HT-29 (cell line): ENCODE data around the gene NRTN. TPM values are rescaled to one million over a fixed set of nuclear protein-coding genes. Genes with fewer than 3 reads are reported as not detected.
"Not testable (repeated sequence)": the region's sequence is repeated elsewhere in the genome, so short reads cannot be mapped to it uniquely, and the experiment has no call there.

ENCODE experiments used
- DNase-seq: peaks from one replicate; pipeline ENCODE4 v3.0.0-alpha.2; 2015; ENCODE audit warnings: low spot score
- total RNA-seq: library from RNA; depleted of rRNA; stranded (reverse); fragments of >200 nt; shearing (Covaris generic); gene quantifications from 2 replicates; pipeline ENCODE4 v1.2.3, GENCODE V29; 2014; rRNA removed

NRTN gene
- total RNA-seq, 1 experiment from 2014 or later = not detected

- no peak for DNase-seq
These were observed 60.9 kb downstream of the NRTN start for GRCh38 chr19:5865772-5866171.

- no peak for DNase-seq
These were observed 62.6 kb downstream of the NRTN start for GRCh38 chr19:5867201-5868136.

- DNase-seq = no peak
These were observed 66.1 kb downstream of the NRTN start for GRCh38 chr19:5870986-5871394.

DNA sequence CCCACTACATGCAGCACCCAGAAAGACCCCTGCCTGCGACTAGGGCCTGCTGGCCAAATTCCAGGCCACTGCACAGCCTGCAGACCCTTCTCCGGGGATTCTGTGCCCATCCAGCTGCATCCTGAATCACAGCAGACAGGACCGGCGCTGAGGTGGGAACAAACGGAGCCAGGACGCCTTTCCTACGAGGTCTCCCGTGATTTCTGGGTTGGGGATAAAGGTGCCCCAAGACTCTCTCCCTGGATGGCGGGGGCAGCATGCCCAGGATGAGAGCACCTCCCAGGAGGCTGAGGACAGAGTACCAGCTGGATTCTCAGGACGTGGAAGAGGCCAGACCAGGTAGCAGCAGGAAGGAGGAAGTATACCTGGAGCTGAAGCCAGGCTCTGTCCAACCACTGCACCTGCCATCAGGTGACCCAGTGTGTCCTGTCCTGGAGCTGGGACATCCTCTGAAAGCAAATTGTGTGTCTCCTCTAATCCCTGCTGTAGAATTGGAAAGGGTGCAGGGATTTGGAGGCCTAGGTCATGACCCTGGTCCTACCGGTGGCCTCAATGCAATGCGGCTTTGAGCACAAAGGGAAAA is 68.8 kb downstream of the NRTN start:
- no peak for DNase-seq

DNA sequence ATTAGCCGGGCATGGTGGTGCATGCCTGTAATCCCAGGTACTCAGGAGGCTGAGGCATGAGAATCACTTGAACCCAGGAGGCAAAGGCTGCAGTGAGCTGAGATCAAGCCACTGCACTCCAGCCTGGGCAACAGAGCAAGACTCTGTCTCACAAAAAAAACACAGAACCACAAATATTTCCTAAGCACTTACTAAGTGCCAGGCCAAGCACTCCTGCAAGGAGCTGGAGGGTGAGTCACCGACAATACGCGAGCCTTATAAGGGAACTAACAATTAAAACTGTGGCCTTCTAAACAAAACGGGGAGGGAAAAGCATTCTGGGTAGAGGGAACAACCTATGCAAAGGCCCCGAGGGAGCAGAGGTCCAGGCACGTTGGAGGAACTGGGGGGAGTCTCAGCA is 69.6 kb downstream of the NRTN start:
- not testable (repeated sequence) for DNase-seq

- DNase-seq = no peak
These were observed 72.6 kb downstream of the NRTN start for GRCh38 chr19:5877427-5877826.

DNA sequence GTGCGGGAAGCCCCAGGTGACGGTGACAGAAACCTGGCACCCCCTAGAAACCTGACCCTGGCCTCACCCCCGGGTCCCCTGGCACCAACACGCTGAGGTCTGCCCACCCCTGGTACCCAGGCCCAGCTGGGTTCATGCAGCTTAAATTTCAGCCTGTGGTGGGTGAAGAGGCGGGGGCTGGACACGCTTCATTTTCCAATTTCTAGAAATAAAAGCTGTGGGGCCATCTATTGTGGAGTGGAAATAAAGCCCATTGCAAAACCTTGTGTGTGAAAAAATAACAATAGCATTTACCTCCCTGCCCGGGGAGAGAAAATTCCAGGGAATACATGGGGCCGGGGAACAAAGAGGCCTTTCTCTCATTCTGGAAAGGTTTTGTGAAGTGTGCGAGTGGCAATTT is 73.0 kb downstream of the NRTN start:
- DNase-seq = no peak

Other genes starting within 250 kb of the NRTN start
- not detected in 2 replicates for gene TINCR, start 237.1 kb upstream of the NRTN start, total RNA-seq
- 37.8 and 38.1 TPM in 2 replicates for gene SAFB2, start 182.3 kb upstream of the NRTN start, total RNA-seq
- gene SAFB, start 182.0 kb upstream of the NRTN start, total RNA-seq = 59.2 and 84.1 TPM in 2 replicates
- 222 and 223 TPM in 2 replicates for gene MICOS13, start 124.6 kb upstream of the NRTN start, total RNA-seq
- gene HSD11B1L, start 124.0 kb upstream of the NRTN start, total RNA-seq = 2.1 and 4.1 TPM in 2 replicates
- gene RPL36, start 114.8 kb upstream of the NRTN start, total RNA-seq = 1,326 and 1,347 TPM in 2 replicates
- 92.1 and 95.2 TPM in 2 replicates for gene LONP1, start 84.9 kb upstream of the NRTN start, total RNA-seq
- not detected in 2 replicates for gene CATSPERD, start 84.4 kb upstream of the NRTN start, total RNA-seq
- 2.1 and 3.9 TPM in 2 replicates for gene PRR22, start 20.3 kb upstream of the NRTN start, total RNA-seq
- 81.1 and 90.4 TPM in 2 replicates for gene DUS3L, start 13.9 kb upstream of the NRTN start, total RNA-seq
- not detected in 2 replicates for gene FUT6, start 34.6 kb downstream of the NRTN start, total RNA-seq
- gene FUT3, start 46.4 kb downstream of the NRTN start, total RNA-seq = 2.8 and 3.9 TPM in 2 replicates
- not detected in 2 replicates for gene FUT5, start 65.5 kb downstream of the NRTN start, total RNA-seq
- 265 and 313 TPM in 2 replicates for gene NDUFA11, start 98.7 kb downstream of the NRTN start, total RNA-seq
- 3.5 and 6.0 TPM in 2 replicates for gene VMAC, start 99.8 kb downstream of the NRTN start, total RNA-seq
- 13.9 and 20.1 TPM in 2 replicates for gene CAPS, start 109.2 kb downstream of the NRTN start, total RNA-seq
- gene RANBP3, start 173.1 kb downstream of the NRTN start, total RNA-seq = 62.1 and 79.3 TPM in 2 replicates